A673 (cell line): Measurements from ENCODE around the gene CST5.
"Not testable (repeated sequence)": the region's sequence is repeated elsewhere in the genome, so short reads cannot be mapped to it uniquely, and the experiment has no call there.

Source experiments
- EZH2 ChIP-seq: fragments of 200-600 bp; sonication (generic); IDR thresholded peaks from 2 replicates; pipeline ENCODE4 v1.6.1; 2017; ENCODE audit warnings: borderline replicate concordance, low read depth, mild to moderate bottlenecking, mixed read lengths, antibody characterized with exemption, low read length; ENCODE audit not compliant: poor library complexity, severe bottlenecking
- TF ChIP-seq, protein P1 (sequence below): fragments of 300-800, 200-600 bp; sonication (generic); conservative IDR thresholded peaks from 2 replicates; pipeline ENCODE4 v1.5.1; 2017; ENCODE audit warnings: low read depth, mild to moderate bottlenecking, antibody characterized with exemption, low read length, moderate library complexity, mixed read lengths

DNA sequence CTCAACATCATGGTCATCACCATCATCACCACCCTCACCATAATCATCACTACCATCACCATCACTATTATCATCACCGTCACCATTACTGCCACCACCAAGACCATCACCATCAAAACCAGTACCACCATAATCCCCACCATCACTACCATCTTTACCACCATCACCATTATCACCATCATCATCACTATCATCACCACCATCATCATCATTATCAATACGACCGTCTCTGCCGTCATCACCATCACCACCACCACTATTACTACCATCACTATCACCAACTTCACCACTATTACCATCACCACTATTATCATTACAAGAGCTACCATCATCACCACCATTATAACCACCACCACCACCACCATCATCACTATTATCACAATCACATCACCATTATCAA lies 11.3 kb upstream of the CST5 start:
- TF ChIP-seq EZH2: not testable (repeated sequence)
- TF ChIP-seq, protein P1, sequence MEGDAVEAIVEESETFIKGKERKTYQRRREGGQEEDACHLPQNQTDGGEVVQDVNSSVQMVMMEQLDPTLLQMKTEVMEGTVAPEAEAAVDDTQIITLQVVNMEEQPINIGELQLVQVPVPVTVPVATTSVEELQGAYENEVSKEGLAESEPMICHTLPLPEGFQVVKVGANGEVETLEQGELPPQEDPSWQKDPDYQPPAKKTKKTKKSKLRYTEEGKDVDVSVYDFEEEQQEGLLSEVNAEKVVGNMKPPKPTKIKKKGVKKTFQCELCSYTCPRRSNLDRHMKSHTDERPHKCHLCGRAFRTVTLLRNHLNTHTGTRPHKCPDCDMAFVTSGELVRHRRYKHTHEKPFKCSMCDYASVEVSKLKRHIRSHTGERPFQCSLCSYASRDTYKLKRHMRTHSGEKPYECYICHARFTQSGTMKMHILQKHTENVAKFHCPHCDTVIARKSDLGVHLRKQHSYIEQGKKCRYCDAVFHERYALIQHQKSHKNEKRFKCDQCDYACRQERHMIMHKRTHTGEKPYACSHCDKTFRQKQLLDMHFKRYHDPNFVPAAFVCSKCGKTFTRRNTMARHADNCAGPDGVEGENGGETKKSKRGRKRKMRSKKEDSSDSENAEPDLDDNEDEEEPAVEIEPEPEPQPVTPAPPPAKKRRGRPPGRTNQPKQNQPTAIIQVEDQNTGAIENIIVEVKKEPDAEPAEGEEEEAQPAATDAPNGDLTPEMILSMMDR: not testable (repeated sequence)
